Measurements from ENCODE around the gene ATG4D.
"Not testable (repeated sequence)": the region's sequence is repeated elsewhere in the genome, so short reads cannot be mapped to it uniquely, and the experiment has no call there.

Gene ATG4D

DNA sequence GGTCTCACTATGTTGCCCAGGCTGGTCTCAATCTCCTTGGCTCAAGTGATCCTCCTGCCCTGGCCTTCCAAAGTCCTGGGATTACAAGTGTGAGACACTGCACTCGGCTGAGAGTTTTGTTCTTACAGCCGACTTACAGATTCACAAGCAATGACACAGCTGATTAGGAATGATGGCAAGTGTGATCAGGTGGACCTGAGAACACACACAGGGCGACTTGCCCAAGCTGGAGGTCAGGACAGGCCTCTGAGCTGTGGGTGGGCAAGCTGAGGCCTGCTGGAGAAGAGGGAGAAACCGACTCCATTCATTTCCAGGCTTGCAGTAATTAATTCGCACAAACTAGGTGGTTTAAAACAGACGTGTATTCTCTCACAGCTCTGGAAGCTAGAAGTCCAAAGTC lies 8.1 kb upstream of the ATG4D start:
- Histone ChIP-seq H3K4me1 (ENCODE audit: insufficient read depth, low read length) (no peaks in the 10 kb centered on the region), H3K9ac (ENCODE audit: low read depth, low read length) (no peak overlapping the region), H3K4me2 (ENCODE audit: insufficient read depth, low read length) (no peak overlapping the region), H3K36me3 (ENCODE audit: insufficient read depth, low read length) (no peaks in the 10 kb centered on the region), H2AFZ (ENCODE audit: low read depth, low read length) (no peak overlapping the region), H3K9me3 (ENCODE audit: insufficient read depth, low read length, severe bottlenecking) (no peaks in the 10 kb centered on the region), H4K20me1 (ENCODE audit: insufficient read depth, low read length) (no peaks in the 10 kb centered on the region), H3K27me3 (ENCODE audit: insufficient read depth, low read length, poor library complexity) (no peaks in the 10 kb centered on the region), H3K4me3 (ENCODE audit: low read depth in 1 of 2, low read length in 2 of 2) (no peak overlapping the region), H3K79me2 (ENCODE audit: insufficient read depth, low read length) (no peaks in the 10 kb centered on the region), H3K27ac (ENCODE audit: low read length) (no peak overlapping the region)
- ATAC-seq (ENCODE audit: insufficient read depth, low read depth) (no peak), DNase-seq (no peak)
- TF ChIP-seq EZH2 (IDR thresholded peaks at IDR 0.05; ENCODE audit: borderline replicate concordance, low read depth, low read length, severe bottlenecking) (no peak), CTCF (IDR thresholded peaks at IDR 0.05; ENCODE audit: borderline replicate concordance, extremely low read depth, low read length, poor library complexity, severe bottlenecking) (no peak)

- no peak overlapping the region for H3K4me3 ChIP-seq (ENCODE audit: low read depth in 1 of 2, low read length in 2 of 2)
- no peaks in the 10 kb centered on the region for H3K4me1 ChIP-seq (ENCODE audit: insufficient read depth, low read length)
- H4K20me1 ChIP-seq (ENCODE audit: insufficient read depth, low read length): no peaks in the 10 kb centered on the region
- H3K4me2 ChIP-seq (ENCODE audit: insufficient read depth, low read length): no peak overlapping the region
- H2AFZ ChIP-seq (ENCODE audit: low read depth, low read length): no peak overlapping the region
- no peaks in the 10 kb centered on the region for H3K27me3 ChIP-seq (ENCODE audit: insufficient read depth, low read length, poor library complexity)
- H3K9ac ChIP-seq (ENCODE audit: low read depth, low read length): no peak overlapping the region
- no peak overlapping the region for H3K27ac ChIP-seq (ENCODE audit: low read length)
- ATAC-seq (ENCODE audit: insufficient read depth, low read depth) (no peak), DNase-seq (no peak)
- H3K79me2 ChIP-seq (ENCODE audit: insufficient read depth, low read length): no peaks in the 10 kb centered on the region
- TF ChIP-seq CTCF (IDR thresholded peaks at IDR 0.05; ENCODE audit: borderline replicate concordance, extremely low read depth, low read length, poor library complexity, severe bottlenecking) (no peak), EZH2 (IDR thresholded peaks at IDR 0.05; ENCODE audit: borderline replicate concordance, low read depth, low read length, severe bottlenecking) (no peak)
- H3K36me3 ChIP-seq (ENCODE audit: insufficient read depth, low read length): no peaks in the 10 kb centered on the region
- H3K9me3 ChIP-seq (ENCODE audit: insufficient read depth, low read length, severe bottlenecking): no peaks in the 10 kb centered on the region
Observed at GRCh38 chr19:10537668-10538067, 6.0 kb upstream of the ATG4D start.

GRCh38 chr19:10538204-10538983 lies 5.3 kb upstream of the ATG4D start:
- no peak overlapping the region for H3K9ac ChIP-seq (ENCODE audit: low read depth, low read length)
- no peaks in the 10 kb centered on the region for H3K36me3 ChIP-seq (ENCODE audit: insufficient read depth, low read length)
- DNase-seq: no peak
- TF ChIP-seq CTCF (IDR thresholded peaks at IDR 0.05; ENCODE audit: borderline replicate concordance, extremely low read depth, low read length, poor library complexity, severe bottlenecking): no peak
- no peak for TF ChIP-seq EZH2 (IDR thresholded peaks at IDR 0.05; ENCODE audit: borderline replicate concordance, low read depth, low read length, severe bottlenecking)
- H2AFZ ChIP-seq (ENCODE audit: low read depth, low read length): no peak overlapping the region
- H3K79me2 ChIP-seq (ENCODE audit: insufficient read depth, low read length): no peaks in the 10 kb centered on the region
- H3K27ac ChIP-seq (ENCODE audit: low read length): no peak overlapping the region
- peaks cover 4% of the 10 kb centered on the region for H3K4me1 ChIP-seq (ENCODE audit: insufficient read depth, low read length)
- ATAC-seq (ENCODE audit: insufficient read depth, low read depth): no peak
- H3K4me2 ChIP-seq (ENCODE audit: insufficient read depth, low read length): no peak overlapping the region
- H3K4me3 ChIP-seq (ENCODE audit: low read depth in 1 of 2, low read length in 2 of 2): no peak overlapping the region
- no peaks in the 10 kb centered on the region for H3K9me3 ChIP-seq (ENCODE audit: insufficient read depth, low read length, severe bottlenecking)
- no peaks in the 10 kb centered on the region for H3K27me3 ChIP-seq (ENCODE audit: insufficient read depth, low read length, poor library complexity)
- no peaks in the 10 kb centered on the region for H4K20me1 ChIP-seq (ENCODE audit: insufficient read depth, low read length)

DNA sequence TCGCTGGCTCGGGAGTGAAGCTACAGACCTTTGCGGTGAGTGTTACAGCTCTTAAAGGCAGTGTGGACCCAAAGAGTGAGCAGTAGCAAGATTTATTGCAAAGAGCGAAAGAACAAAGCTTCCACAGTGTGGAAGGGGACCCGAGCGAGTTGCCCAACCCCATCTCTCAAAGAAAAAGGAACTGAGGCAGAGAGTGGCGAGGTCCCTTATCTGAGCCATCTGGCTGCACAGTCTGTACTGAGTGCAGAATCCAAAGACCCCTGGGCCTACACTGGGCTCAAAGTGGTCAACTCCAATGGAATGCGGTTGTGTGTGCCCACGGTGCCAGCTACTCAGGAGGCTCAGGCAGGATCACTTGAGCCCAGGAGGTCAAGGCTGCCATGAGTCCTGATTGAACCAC lies 4.7 kb upstream of the ATG4D start:
- H4K20me1 ChIP-seq (ENCODE audit: insufficient read depth, low read length); H3K4me1 ChIP-seq (ENCODE audit: insufficient read depth, low read length); DNase-seq; H3K27me3 ChIP-seq (ENCODE audit: insufficient read depth, low read length, poor library complexity); H3K9ac ChIP-seq (ENCODE audit: low read depth, low read length); H3K9me3 ChIP-seq (ENCODE audit: insufficient read depth, low read length, severe bottlenecking); H2AFZ ChIP-seq (ENCODE audit: low read depth, low read length); ATAC-seq (ENCODE audit: insufficient read depth, low read depth); H3K4me3 ChIP-seq (ENCODE audit: low read depth in 1 of 2, low read length in 2 of 2); H3K27ac ChIP-seq (ENCODE audit: low read length); H3K79me2 ChIP-seq (ENCODE audit: insufficient read depth, low read length); H3K4me2 ChIP-seq (ENCODE audit: insufficient read depth, low read length); H3K36me3 ChIP-seq (ENCODE audit: insufficient read depth, low read length): not testable (repeated sequence)

Measured in DND-41 (cell line).